GM23338 (cell line): Measurements from ENCODE around the gene NTNG1. TPM values are rescaled to one million over a fixed set of nuclear protein-coding genes. Genes with fewer than 3 reads are reported as not detected.

Source experiments
- ATAC-seq: fragments of 200-7000 bp; cut with Tn5 transposase; 3 replicates; pipeline ENCODE4 v1.9.1; 2020
- DNase-seq: peaks from one replicate; pipeline ENCODE4 v3.0.0-alpha.2; 2015; ENCODE audit warnings: low spot score
- H2AFZ ChIP-seq: fragments of 200-600 bp; sonication (generic); 2 replicates; pipeline ENCODE4 v1.8.0; 2016; ENCODE audit warnings: antibody characterized with exemption, mild to moderate bottlenecking, moderate library complexity
- H3F3A ChIP-seq: fragments of 200-600 bp; sonication (generic); replicated peaks from 2 replicates; pipeline ENCODE4 v1.8.0; 2017; ENCODE audit warnings: antibody characterized with exemption, mixed run types, low read depth
- H3K27ac ChIP-seq: fragments of 200-600 bp; sonication (generic); 2 replicates; pipeline ENCODE4 v1.6.1; 2016; ENCODE audit warnings: low read depth
- H3K27me3 ChIP-seq: fragments of 200-600 bp; sonication (generic); 2 replicates; pipeline ENCODE4 v1.8.0; 2016; ENCODE audit warnings: mild to moderate bottlenecking, mixed run types, moderate library complexity; ENCODE audit not compliant: insufficient read depth
- H3K36me3 ChIP-seq: fragments of 200-600 bp; sonication (generic); 2 replicates; pipeline ENCODE4 v1.8.0; 2016; ENCODE audit warnings: mild to moderate bottlenecking; ENCODE audit not compliant: insufficient read depth
- H3K4me1 ChIP-seq: fragments of 200-600 bp; sonication (generic); 2 replicates; pipeline ENCODE4 v1.8.0; 2016; ENCODE audit warnings: mild to moderate bottlenecking, moderate library complexity; ENCODE audit not compliant: insufficient read depth
- H3K4me2 ChIP-seq: fragments of 200-600 bp; sonication (generic); 2 replicates; pipeline ENCODE4 v1.7.1; 2017; ENCODE audit warnings: mixed run types
- H3K4me3 ChIP-seq: fragments of 200-600 bp; sonication (generic); 2 replicates; pipeline ENCODE4 v1.6.1; 2016; ENCODE audit warnings: mixed run types
- H3K79me2 ChIP-seq: fragments of 200-600 bp; sonication (generic); replicated peaks from 2 replicates; pipeline ENCODE4 v1.8.0; 2017; ENCODE audit warnings: mild to moderate bottlenecking; ENCODE audit not compliant: insufficient read depth
- H3K9me2 ChIP-seq: fragments of 200-600 bp; sonication (generic); 2 replicates; pipeline ENCODE4 v1.8.0; 2017; ENCODE audit not compliant: insufficient read depth
- H4K20me1 ChIP-seq: fragments of 200-600 bp; sonication (generic); replicated peaks from 2 replicates; pipeline ENCODE4 v1.8.0; 2017; ENCODE audit warnings: mild to moderate bottlenecking; ENCODE audit not compliant: insufficient read depth
- H3K27ac Mint-ChIP-seq: 2 replicates; pipeline ENCODE4 v1.8.0; 2020; ENCODE audit warnings: inconsistent platforms, mild to moderate bottlenecking, moderate library complexity, mixed read lengths
- H3K27me3 Mint-ChIP-seq: 3 replicates; pipeline ENCODE4 v1.8.0; 2022; ENCODE audit warnings: low read depth, mild to moderate bottlenecking, moderate library complexity, mixed read lengths, inconsistent platforms; ENCODE audit not compliant: insufficient read depth, poor library complexity
- H3K36me3 Mint-ChIP-seq: 3 replicates; pipeline ENCODE4 v1.8.0; 2021; ENCODE audit warnings: low read depth, mild to moderate bottlenecking, inconsistent platforms, moderate library complexity, mixed read lengths
- H3K4me1 Mint-ChIP-seq: 3 replicates; pipeline ENCODE4 v1.8.0; 2020; ENCODE audit warnings: mild to moderate bottlenecking, inconsistent platforms, mixed read lengths
- H3K4me3 Mint-ChIP-seq: 3 replicates; pipeline ENCODE4 v1.8.0; 2021; ENCODE audit warnings: moderate library complexity, mild to moderate bottlenecking, inconsistent platforms, mixed read lengths
- H3K9me3 Mint-ChIP-seq: 3 replicates; pipeline ENCODE4 v1.8.0; 2020; ENCODE audit warnings: moderate library complexity, mild to moderate bottlenecking, inconsistent platforms, mixed read lengths
- CREB1 ChIP-seq: fragments of 250-450 bp; sonication (Bioruptor Pico); IDR thresholded peaks from 2 replicates; pipeline ENCODE4 v1.5.0; 2020; ENCODE audit warnings: low read depth, mild to moderate bottlenecking, moderate library complexity
- CTCF ChIP-seq, 2 experiments: fragments of 200-600 bp in 1 of 2; sonication (generic) in 1 of 2; conservative IDR thresholded peaks; 2 replicates each; pipeline versions ENCODE4 v1.5.1 to v1.6.1; 2016 to 2017; ENCODE audit warnings: antibody characterized with exemption in 2 of 2, low read depth in 2 of 2, mild to moderate bottlenecking in 2 of 2, moderate library complexity in 1 of 2
- ETS1 ChIP-seq: IDR thresholded peaks from 2 replicates; pipeline ENCODE4 v1.6.1; 2016; ENCODE audit warnings: antibody characterized with exemption
- EZH2 ChIP-seq: fragments of 200-600 bp; sonication (generic); IDR thresholded peaks from one replicate; pipeline ENCODE4 v1.8.0; 2017; ENCODE audit warnings: antibody characterized with exemption, mild to moderate bottlenecking, low read depth; ENCODE audit not compliant: unreplicated experiment
- JUNB ChIP-seq: IDR thresholded peaks from one replicate; pipeline ENCODE4 v1.6.1; 2016; ENCODE audit warnings: antibody characterized with exemption; ENCODE audit not compliant: unreplicated experiment
- NANOG ChIP-seq: IDR thresholded peaks from 2 replicates; pipeline ENCODE4 v1.6.1; 2016; ENCODE audit warnings: antibody characterized with exemption, borderline replicate concordance
- POLR2AphosphoS5 ChIP-seq: IDR thresholded peaks from 2 replicates; pipeline ENCODE4 v1.6.1; 2016; ENCODE audit warnings: antibody characterized with exemption, low read depth
- STAT1 ChIP-seq: IDR thresholded peaks from one replicate; pipeline ENCODE4 v1.6.1; 2016; ENCODE audit warnings: antibody characterized with exemption; ENCODE audit not compliant: unreplicated experiment
- ZNF114 ChIP-seq: fragments of 250-450 bp; sonication (Bioruptor Pico); IDR thresholded peaks from 2 replicates; pipeline ENCODE4 v1.5.0; 2020; ENCODE audit warnings: mild to moderate bottlenecking, moderate library complexity
- ZNF331 ChIP-seq: fragments of 250-450 bp; sonication (Bioruptor Pico); IDR thresholded peaks from 2 replicates; pipeline ENCODE4 v1.5.0; 2020; ENCODE audit warnings: low read depth, mild to moderate bottlenecking, moderate library complexity
- polyA plus RNA-seq: library from polyadenylated mRNA; unstranded; fragments of >200 nt; fragmentation: Nextera tagmentation; extraction: Ambion mirVana; gene quantifications from 2 replicates; pipeline ENCODE4 v1.2.1, GENCODE V29; 2016
- total RNA-seq: library from RNA; depleted of rRNA; stranded (reverse); fragments of >200 nt; shearing (Covaris generic); gene quantifications from 2 replicates; pipeline ENCODE4 v1.2.3, GENCODE V29; 2014

Gene NTNG1
- total and polyA plus RNA-seq, 2 experiments from 2014 or later, result 7.2 to 10.3 TPM

GRCh38 chr1:107501081-107501605 is 360.3 kb downstream of the NTNG1 start:
- Histone ChIP-seq H3K9me2 (0 out of 2 replicates have a peak, but pooled peaks cover 6% of the 10 kb centered on the region), H3K27ac (no peak overlapping the region), H3F3A (no peaks in the 10 kb centered on the region), H2AFZ (no peak overlapping the region), H3K4me2 (no peak overlapping the region), H3K4me1 (no peaks in the 10 kb centered on the region), H3K79me2 (no peaks in the 10 kb centered on the region), H3K4me3 (no peak overlapping the region), H4K20me1 (no peaks in the 10 kb centered on the region), H3K36me3 (no peaks in the 10 kb centered on the region), H3K27me3 (no peaks in the 10 kb centered on the region)
- Mint-ChIP-seq H3K4me1 (peaks cover 7% of the 10 kb centered on the region; the same call in 2 of the 3 replicates), H3K36me3 (no peaks in the 10 kb centered on the region), H3K9me3 (no peaks in the 10 kb centered on the region), H3K27ac (no peak overlapping the region), H3K27me3 (no peaks in the 10 kb centered on the region), H3K4me3 (no peak overlapping the region)
- ATAC-seq (no peak), DNase-seq (peak; percentile 32)
- TF ChIP-seq ZNF114 (CRISPR knock-in tag), result no peak
- peak; percentile 35 to 60 for TF ChIP-seq CTCF (conservative IDR thresholded peaks at IDR 0.05; ENCODE audit: low read depth in 2 of 2)

DNA sequence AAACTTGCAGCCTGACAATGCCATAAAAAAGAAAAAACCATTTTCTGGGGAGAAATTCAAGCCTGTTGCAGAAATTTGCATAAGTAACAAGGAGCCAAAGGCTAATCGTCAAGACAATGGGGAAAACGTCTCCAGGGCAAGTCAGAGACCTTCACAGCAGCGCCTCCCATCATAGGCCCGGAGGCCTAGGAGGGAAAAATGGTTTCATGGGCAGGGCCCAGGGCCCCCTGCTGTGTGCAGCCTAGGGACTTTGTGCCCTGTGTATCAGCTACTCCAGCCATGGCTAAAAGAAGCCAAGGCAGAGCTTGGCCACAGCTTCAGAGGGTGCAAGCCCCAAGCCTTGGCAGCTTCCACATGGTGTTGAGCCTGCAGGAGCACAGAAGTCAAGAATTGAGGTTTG is 369.5 kb downstream of the NTNG1 start:
- no peaks in the 10 kb centered on the region for H3K4me1 ChIP-seq
- TF ChIP-seq STAT1, result no peak
- no peak for TF ChIP-seq ZNF331
- no peak for TF ChIP-seq CREB1 (CRISPR knock-in tag)
- TF ChIP-seq JUNB, result no peak
- TF ChIP-seq CTCF (conservative IDR thresholded peaks at IDR 0.05; ENCODE audit: low read depth in 2 of 2), result no peak
- no peak for TF ChIP-seq ZNF114 (CRISPR knock-in tag)
- no peak for TF ChIP-seq POLR2AphosphoS5
- no peak for TF ChIP-seq NANOG
- no peak for TF ChIP-seq EZH2
- no peak for TF ChIP-seq ETS1

More for the DNA sequence above, 369.5 kb downstream of the NTNG1 start:
- Mint-ChIP-seq H3K27me3 (no peaks in the 10 kb centered on the region), H3K27ac (no peak overlapping the region), H3K4me3 (no peak overlapping the region), H3K36me3 (peaks cover 10% of the 10 kb centered on the region), H3K9me3 (peaks cover 22% of the 10 kb centered on the region), H3K4me1 (peaks cover 4% of the 10 kb centered on the region; the same call in 2 of the 3 replicates)
- Histone ChIP-seq H3K9me2 (peaks cover 4% of the 10 kb centered on the region; the same call in 1 of the 2 replicates), H3K36me3 (no peaks in the 10 kb centered on the region), H3K4me3 (no peak overlapping the region), H3K27ac (no peak overlapping the region), H3K79me2 (no peaks in the 10 kb centered on the region), H2AFZ (no peak overlapping the region), H3K27me3 (no peaks in the 10 kb centered on the region), H3K4me2 (no peak overlapping the region), H4K20me1 (no peaks in the 10 kb centered on the region), H3F3A (no peaks in the 10 kb centered on the region)
- DNase-seq (no peak), ATAC-seq (no peak)
